ENCODE data around the gene CIP2A. TPM values are rescaled to one million over a fixed set of nuclear protein-coding genes. Genes with fewer than 3 reads are reported as not detected.

Gene CIP2A
- total RNA-seq, 1 donor from 2014 or later = 66.5 TPM

DNA sequence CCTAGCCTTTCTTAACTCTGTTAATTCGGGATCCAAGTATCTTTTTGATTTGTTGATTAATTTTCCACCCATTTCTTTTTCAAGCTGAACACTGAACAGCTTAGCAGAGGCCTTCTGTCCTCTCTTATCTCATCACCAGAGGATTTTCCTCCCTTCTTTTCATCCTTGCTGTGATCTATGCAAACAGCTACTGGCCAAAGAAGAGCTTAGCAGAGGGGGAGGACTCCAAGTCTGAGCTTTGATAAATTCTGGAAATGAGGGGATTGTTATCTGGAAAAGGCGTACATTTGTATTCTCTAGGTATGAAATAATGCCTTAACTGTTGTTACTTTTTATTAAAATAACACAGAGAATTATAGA lies 13.7 kb upstream of the CIP2A start:
- H3K79me2 ChIP-seq (ENCODE audit: low read depth) = peaks cover 68% of the 10 kb centered on the region
- peak; percentile 42 for DNase-seq (ENCODE audit: low spot score)
- H3K9me3 ChIP-seq (ENCODE audit: low read depth) = no peaks in the 10 kb centered on the region
- H3K36me3 Mint-ChIP-seq = peaks cover 27% of the 10 kb centered on the region
- peak overlapping the region; percentile 98 for H3K27ac Mint-ChIP-seq
- H3K27me3 Mint-ChIP-seq (ENCODE audit: insufficient read depth, low read depth) = no peaks in the 10 kb centered on the region
- H3K4me2 ChIP-seq = peak overlapping the region; percentile 70
- H3K4me1 ChIP-seq = peaks cover 26% of the 10 kb centered on the region
- H3K4me1 Mint-ChIP-seq = peaks cover 20% of the 10 kb centered on the region
- H3K9me3 Mint-ChIP-seq = peaks cover 5% of the 10 kb centered on the region
- TF ChIP-seq CTCF (IDR thresholded peaks at IDR 0.05) (no peak), EZH2phosphoT487 (IDR thresholded peaks at IDR 0.05) (no peak), EZH2 (IDR thresholded peaks at IDR 0.05) (no peak)
- peak overlapping the region; percentile 10 for H3K4me3 ChIP-seq
- no peak overlapping the region for H3K9ac ChIP-seq
- peaks cover 3% of the 10 kb centered on the region for H3K36me3 ChIP-seq
- H3K4me3 Mint-ChIP-seq = peak overlapping the region; percentile 79
- H3K27ac ChIP-seq = peak overlapping the region; percentile 51
- H3F3A ChIP-seq (ENCODE audit: low read depth) = peaks cover 13% of the 10 kb centered on the region
- peaks cover 6% of the 10 kb centered on the region for H4K20me1 ChIP-seq (ENCODE audit: low read depth)
- no peak overlapping the region for H2AFZ ChIP-seq (replicated peaks)
- H3K27me3 ChIP-seq = no peaks in the 10 kb centered on the region

GRCh38 chr3:108602249-108602934 lies 13.2 kb upstream of the CIP2A start:
- peak overlapping the region; percentile 98 for H3K27ac Mint-ChIP-seq
- no peak overlapping the region for H3K9ac ChIP-seq
- H3K9me3 Mint-ChIP-seq = peaks cover 5% of the 10 kb centered on the region
- peak; percentile 41 for DNase-seq (ENCODE audit: low spot score)
- H3K27me3 Mint-ChIP-seq (ENCODE audit: insufficient read depth, low read depth) = no peaks in the 10 kb centered on the region
- H3K27ac ChIP-seq = peak overlapping the region; percentile 51
- H3K4me2 ChIP-seq = peak overlapping the region; percentile 70
- H3K36me3 ChIP-seq = peaks cover 3% of the 10 kb centered on the region
- no peaks in the 10 kb centered on the region for H3K9me3 ChIP-seq (ENCODE audit: low read depth)
- no peak overlapping the region for H2AFZ ChIP-seq (replicated peaks)
- TF ChIP-seq CTCF (IDR thresholded peaks at IDR 0.05) (no peak), EZH2 (IDR thresholded peaks at IDR 0.05) (no peak), EZH2phosphoT487 (IDR thresholded peaks at IDR 0.05) (no peak)
- peaks cover 26% of the 10 kb centered on the region for H3K4me1 ChIP-seq
- H3K4me3 ChIP-seq = peak overlapping the region; percentile 10
- H3F3A ChIP-seq (ENCODE audit: low read depth) = peaks cover 13% of the 10 kb centered on the region
- peaks cover 25% of the 10 kb centered on the region for H3K36me3 Mint-ChIP-seq
- no peaks in the 10 kb centered on the region for H3K27me3 ChIP-seq
- H3K79me2 ChIP-seq (ENCODE audit: low read depth) = peaks cover 73% of the 10 kb centered on the region
- peaks cover 6% of the 10 kb centered on the region for H4K20me1 ChIP-seq (ENCODE audit: low read depth)
- peak overlapping the region; percentile 79 for H3K4me3 Mint-ChIP-seq
- peaks cover 20% of the 10 kb centered on the region for H3K4me1 Mint-ChIP-seq

- H3K27me3 Mint-ChIP-seq (ENCODE audit: insufficient read depth, low read depth) = no peaks in the 10 kb centered on the region
- TF ChIP-seq EZH2phosphoT487 (IDR thresholded peaks at IDR 0.05) (no peak), EZH2 (IDR thresholded peaks at IDR 0.05) (no peak), CTCF (IDR thresholded peaks at IDR 0.05) (no peak)
- H3K27ac Mint-ChIP-seq = no peak overlapping the region
Measured at GRCh38 chr3:108599677-108600409, 10.6 kb upstream of the CIP2A start.

More at GRCh38 chr3:108599677-108600409, 10.6 kb upstream of the CIP2A start:
- Histone ChIP-seq H3K27me3 (no peaks in the 10 kb centered on the region), H2AFZ (replicated peaks) (no peak overlapping the region), H3K27ac (no peak overlapping the region), H3K79me2 (ENCODE audit: low read depth) (peaks cover 85% of the 10 kb centered on the region), H3K9ac (no peak overlapping the region), H3K36me3 (no peaks in the 10 kb centered on the region), H3K4me1 (peaks cover 26% of the 10 kb centered on the region), H3K9me3 (ENCODE audit: low read depth) (no peaks in the 10 kb centered on the region), H3F3A (ENCODE audit: low read depth) (peaks cover 13% of the 10 kb centered on the region), H3K4me3 (no peak overlapping the region), H4K20me1 (ENCODE audit: low read depth) (peaks cover 6% of the 10 kb centered on the region), H3K4me2 (no peak overlapping the region)
- Mint-ChIP-seq H3K4me3 (no peak overlapping the region), H3K36me3 (peaks cover 14% of the 10 kb centered on the region), H3K9me3 (peaks cover 5% of the 10 kb centered on the region), H3K4me1 (peaks cover 20% of the 10 kb centered on the region)
- no peak for DNase-seq (ENCODE audit: low spot score)
